Non-pigmented ciliary epithelial cell (primary cell): ENCODE results near the gene TAC3.
A peak's percentile ranks its signal among the peaks of the same experiment; 100 is the strongest.
"Not testable (repeated sequence)": the region's sequence is repeated elsewhere in the genome, so short reads cannot be mapped to it uniquely, and the experiment has no call there.

Experiments used
- DNase-seq: peaks from one replicate; pipeline ENCODE4 v3.0.0-alpha.2; 2010; ENCODE audit warnings: low read depth

TAC3 gene

DNA sequence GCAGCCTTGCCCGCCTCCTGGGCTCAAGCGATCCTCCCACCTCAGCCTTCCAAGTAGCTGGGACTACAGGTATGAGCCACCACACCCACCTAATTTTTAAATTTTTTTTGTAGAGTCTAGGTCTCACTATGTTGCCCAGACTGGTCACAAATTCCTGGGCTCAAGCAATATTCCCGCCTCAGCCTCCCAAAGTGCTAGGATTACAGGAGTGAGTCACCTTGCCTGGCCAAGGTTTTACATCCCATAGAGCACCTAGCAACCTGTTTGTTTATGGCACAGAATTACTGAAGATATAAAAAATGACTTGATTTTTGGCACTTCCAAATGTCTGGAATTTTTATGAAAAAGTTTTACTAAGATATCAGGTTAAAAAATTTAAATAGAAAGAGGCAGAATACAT, 17.1 kb upstream of the TAC3 start:
- no peak for DNase-seq

DNA sequence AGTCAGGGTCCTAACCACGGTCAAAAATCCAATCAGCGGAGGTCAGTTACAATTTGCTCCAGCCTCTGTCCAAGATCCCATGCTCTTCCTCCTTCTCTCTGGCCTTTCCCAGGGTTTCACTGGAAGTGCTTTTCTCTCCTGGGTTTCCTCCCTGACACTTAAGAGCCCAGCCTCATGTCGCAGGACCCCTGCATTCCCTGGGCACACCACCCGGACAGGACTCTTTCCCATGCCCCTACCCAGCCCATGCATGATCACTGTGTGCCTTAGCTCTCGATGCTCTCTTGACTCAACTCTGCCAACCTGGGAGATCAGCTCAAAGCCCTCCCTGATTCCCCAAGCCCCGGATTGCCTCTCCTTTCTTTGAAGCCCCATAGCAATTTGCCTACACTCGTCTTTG, 15.5 kb upstream of the TAC3 start:
- no peak for DNase-seq

DNA sequence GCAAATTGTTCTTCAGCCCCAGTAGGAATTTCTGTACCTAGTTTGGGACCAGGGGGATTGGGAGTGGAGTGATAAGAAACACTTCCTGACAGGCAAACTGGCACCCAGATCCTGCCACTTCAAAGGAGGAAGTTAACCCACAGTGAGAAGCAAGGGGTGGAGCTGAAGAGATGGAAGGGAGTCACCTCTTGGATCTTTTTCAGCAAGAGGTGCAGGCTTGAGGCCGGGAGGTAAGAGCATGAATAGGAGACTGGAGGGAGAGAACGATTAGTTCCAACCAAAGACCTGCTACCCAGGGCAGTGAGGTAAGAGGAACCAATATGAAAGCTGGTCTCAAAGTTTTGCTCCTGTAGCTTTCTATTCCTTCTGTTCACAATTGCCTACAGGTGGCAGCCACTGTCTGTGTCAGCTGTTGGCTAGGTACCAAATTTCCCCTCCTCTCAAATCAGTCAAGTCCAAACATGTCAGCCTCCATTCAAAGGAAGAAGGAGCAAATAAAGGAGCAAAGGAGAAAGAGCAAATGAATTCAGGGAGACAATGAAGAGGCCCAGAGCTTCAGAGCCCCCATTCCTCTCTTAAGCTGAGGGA, 14.9 kb upstream of the TAC3 start:
- DNase-seq = no peak

DNA sequence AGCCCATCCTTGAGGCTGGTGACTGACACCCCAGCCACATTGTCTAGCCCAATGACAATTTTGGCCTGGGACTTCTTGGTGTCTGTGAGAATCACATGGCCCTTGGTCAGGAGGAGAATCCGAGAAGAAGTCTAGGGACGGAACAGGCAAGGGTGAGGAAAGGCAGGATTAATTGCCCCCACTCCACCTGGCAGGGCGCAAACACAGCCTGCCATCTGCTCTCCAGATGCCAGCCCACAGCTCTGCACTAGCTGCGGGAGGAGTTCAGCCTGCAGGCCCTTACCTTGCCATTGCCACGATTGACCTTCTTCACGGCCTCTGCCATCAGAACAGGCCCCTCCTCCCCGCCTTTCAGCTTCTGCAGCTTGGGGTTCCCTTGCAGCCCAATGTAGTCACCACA, 13.1 kb upstream of the TAC3 start:
- DNase-seq = no peak

GRCh38 chr12:57027805-57028153, 11.4 kb upstream of the TAC3 start:
- no peak for DNase-seq

DNA sequence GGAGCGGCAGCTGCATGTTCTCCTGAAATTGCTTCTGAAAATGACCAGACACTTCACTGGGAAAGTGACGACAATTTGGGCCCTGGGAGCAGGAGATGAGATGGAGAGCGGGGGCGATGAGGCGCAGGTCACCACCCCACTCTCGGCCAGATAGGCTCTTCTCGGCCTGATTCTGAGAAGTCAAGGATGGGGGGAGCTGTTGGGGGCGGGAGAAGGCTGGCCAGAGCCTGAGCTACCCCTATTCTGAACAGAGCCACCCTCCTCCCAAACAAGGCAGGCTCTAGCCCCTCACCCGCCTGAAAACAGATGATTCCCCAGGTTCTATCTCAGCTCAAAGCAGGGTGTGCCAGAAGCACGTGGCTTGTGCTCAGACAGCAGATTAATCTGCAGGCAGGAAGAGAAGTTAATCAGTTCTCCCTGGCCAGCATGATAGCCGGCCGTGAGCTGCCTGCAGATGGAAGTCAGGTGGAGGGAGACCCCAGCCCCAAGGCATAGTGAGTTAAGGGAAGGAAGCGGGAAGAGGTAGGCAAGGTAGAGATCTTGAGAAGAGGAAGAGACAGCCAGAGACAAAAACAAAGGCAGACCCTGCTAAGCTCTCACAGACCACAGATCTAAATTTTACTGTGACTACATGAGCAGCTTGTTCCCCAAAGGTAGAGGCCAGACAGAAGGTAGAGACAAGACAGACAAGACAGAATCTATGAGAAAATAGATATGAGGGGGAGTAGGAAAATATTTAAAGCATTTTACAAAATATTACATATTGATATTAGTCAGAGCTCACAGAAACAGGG, 10.9 kb upstream of the TAC3 start:
- DNase-seq = no peak

- no peak for DNase-seq
These were observed 8.9 kb upstream of the TAC3 start for GRCh38 chr12:57025196-57025595.

GRCh38 chr12:57022324-57022723, 6.0 kb upstream of the TAC3 start:
- DNase-seq = peak; percentile 8

GRCh38 chr12:57019983-57020719, 3.8 kb upstream of the TAC3 start:
- no peak for DNase-seq

GRCh38 chr12:57018906-57019305, 2.6 kb upstream of the TAC3 start:
- no peak for DNase-seq

GRCh38 chr12:57018353-57018752, 2.0 kb upstream of the TAC3 start:
- DNase-seq = not testable (repeated sequence)

DNA sequence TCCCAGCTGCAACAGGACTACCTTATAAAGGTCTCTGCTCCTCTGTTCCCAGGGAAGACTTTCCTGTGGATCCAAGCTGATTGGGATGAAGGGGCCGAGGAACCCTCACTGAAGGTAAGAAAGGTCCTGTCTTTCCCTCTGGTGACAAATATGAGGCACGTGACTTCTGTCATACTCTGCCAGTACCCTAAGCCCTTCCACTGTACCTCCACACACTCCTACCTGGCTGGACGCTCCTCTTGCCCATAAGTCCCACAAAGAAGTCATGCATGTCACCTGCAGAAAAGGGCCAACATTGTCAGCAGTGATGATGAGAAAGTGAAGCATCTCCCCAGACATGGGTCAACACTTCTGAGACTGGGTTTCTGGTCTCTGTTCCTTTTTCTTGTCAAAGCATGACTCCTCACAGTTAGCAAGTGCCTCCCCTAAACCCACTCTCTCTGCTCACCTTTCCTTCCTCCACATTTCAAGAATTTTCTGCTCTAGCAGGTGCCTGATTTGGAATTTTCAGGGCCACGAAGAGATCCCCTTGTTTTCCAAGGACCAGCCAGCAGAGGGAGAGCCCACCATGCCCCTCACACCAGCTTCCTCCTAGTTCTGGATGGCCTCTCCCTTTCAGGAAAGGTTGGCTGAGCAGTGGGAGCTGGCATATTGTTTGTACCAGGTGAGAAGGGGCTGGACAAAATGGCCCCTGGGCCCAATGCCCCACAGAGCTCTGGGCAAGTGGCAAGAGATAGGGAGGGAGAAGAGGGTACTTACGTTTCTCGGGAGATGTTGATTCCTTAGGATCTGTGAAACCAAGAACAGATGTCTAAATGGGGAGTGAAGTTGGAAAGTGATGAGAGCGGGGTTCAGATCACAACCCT, 3.5 kb downstream of the TAC3 start:
- no peak for DNase-seq

GRCh38 chr12:57011438-57012424, 4.6 kb downstream of the TAC3 start:
- no peak for DNase-seq

DNA sequence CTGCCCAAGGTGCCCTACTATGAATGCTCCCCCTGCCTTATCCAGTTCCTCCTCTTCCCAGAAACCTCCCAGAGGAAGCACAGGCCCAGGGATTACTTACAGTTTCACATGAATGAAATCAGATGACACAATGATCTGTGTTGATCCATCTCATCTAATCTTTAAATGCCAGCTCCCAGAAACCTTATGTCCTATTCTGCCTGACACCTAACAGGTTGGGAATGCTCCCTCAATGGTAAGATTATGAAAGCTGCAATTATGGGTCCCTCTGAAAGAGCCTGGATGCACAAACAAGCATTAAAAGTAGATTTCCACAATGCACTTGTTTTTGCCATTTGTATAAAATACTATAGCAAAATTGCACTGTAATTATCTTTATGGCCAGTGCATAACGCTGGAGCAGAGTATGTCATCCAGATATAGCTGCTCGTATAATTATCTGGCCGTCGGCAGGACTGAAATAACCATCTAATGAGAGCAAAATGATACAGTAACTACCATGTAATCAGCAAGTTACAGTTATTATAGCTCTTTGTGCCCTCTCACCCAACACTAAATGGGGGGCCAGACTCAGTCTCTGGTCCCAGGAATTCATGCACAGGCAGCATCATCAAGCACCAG, 5.6 kb downstream of the TAC3 start:
- no peak for DNase-seq

- no peak for DNase-seq
These were observed 6.2 kb downstream of the TAC3 start for GRCh38 chr12:57009949-57010626.

DNA sequence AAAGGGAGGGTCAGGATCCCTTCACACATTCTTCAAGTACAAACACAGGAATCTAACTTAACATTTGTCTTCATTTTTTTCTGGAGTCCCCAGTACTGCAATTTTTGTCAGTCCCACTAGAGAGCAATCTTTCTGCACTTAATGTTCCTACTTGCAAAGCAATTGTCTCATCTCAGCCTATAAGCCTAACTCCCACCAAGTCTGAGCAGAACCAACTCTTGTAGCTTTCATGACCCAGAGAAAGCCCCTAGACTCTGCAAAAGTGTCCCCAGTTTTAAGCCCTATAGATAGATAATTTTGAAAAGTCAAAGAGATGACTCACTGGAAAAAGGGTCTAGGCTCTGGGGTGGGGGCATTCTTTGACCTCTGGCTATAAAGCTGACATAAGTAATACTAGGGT, 8.2 kb downstream of the TAC3 start:
- peak; percentile 36 for DNase-seq

DNA sequence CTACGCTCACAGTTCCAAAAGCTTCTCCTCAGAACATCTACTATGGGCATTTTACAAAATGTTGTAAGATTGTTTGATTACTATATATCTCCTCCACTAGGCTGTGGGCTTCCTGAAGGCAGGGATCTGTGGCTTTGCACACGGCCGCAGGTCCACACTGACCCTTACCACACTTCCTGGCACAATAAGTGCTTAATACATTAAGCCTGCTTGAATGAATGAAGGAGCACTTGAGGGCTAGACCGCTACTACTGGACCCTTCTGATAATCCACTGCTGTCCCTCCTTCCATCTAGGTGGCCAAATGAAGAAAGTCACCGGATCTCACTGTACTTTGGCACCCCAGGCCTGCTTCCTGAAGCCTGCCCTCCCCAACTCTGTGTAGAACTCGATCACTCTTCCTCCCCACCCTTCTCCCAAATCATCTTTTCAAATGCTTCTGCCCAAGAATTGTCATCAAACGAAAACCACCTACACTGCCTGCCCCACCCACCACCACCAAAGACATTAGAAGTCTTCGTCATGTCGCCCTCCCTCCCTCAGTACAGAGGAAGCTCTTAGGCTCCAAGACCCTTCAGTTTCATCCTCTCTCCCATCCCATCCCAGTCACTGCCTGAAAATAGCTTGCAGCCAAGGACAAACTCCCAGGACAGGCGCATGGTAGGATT, 9.4 kb downstream of the TAC3 start:
- no peak for DNase-seq

DNA sequence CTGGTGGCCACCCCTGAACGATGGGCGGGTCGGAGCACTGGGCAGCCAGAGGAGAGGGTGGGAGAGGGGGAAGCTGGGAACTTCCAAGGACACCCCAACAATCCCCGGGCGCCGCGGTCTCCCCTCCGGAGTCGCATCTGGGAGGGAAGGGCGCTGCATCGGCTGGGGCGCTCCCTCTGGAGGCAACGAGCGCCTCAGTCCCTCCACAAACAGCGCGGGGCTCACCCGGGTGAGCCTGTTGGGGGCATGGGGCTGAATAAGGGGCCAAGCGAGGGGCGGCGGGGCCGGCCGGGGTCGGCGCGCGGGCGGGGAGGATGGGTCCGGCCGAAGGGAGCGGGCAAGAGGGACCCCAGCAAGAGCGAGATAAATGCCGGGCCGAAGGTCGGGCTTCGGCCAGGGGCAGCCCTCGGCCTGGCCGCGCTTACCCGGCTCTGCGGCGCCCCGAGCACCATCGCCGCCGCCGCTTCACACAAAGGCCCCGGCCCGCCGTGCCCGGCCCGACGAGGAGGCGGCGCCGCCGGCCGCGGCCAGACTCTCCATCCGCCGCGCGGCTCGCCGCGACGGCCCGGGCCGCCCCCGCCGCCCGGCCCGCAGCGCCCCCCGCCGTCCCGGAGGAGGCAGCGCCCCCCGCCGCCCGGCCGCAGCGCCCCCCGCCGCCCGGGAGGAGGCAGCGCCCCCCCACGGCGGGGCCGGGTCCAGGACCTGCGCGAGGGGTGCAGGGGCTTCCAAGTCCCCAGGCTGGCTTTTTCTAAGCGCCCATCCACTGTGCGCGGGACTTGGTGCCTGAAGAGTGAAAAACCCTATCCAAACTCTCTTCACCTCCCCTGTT, 10.1 kb downstream of the TAC3 start, which contains the start of gene ZBTB39:
Gene ZBTB39, minus strand, starts transcription at position 567 of the 829 bp plus-strand sequence. CDS start 1,629 bp downstream, outside the sequence.
- no peak for DNase-seq
